H1 (cell line): Measurements from ENCODE around the gene BRINP3. TPM values are rescaled to one million over a fixed set of nuclear protein-coding genes. Genes with fewer than 3 reads are reported as not detected.

Experiments used
- CBX8 ChIP-seq: fragments of 300-800, 300-1000 bp; sonication (generic); IDR thresholded peaks from 2 replicates; pipeline ENCODE4 v1.7.1; 2016; ENCODE audit warnings: low read depth, low read length, borderline replicate concordance
- CHD7 ChIP-seq: fragments of 300-600 bp; sonication (generic); IDR thresholded peaks from 2 replicates; pipeline ENCODE4 v1.7.1; 2012; ENCODE audit warnings: low read length, moderate library complexity, mild to moderate bottlenecking, inconsistent platforms; ENCODE audit not compliant: insufficient replicate concordance
- EP300 ChIP-seq, 2 experiments: IDR thresholded peaks; 1 replicate in 1 of 2; 2 replicates in 1 of 2; pipeline ENCODE4 v1.6.1; 2011 to 2012; ENCODE audit warnings: low read depth in 2 of 2, low read length in 2 of 2, mild to moderate bottlenecking in 2 of 2, borderline replicate concordance in 1 of 2, inconsistent platforms in 1 of 2, moderate library complexity in 1 of 2
- KDM4A ChIP-seq: IDR thresholded peaks from one replicate; pipeline ENCODE4 v1.7.1; 2012; ENCODE audit warnings: low read depth, mild to moderate bottlenecking, moderate library complexity, low read length, inconsistent platforms; ENCODE audit not compliant: severe bottlenecking
- POLR2AphosphoS5 ChIP-seq: IDR thresholded peaks from 2 replicates; pipeline ENCODE4 v1.6.1; 2011; ENCODE audit warnings: low read depth, low read length
- RBBP5 ChIP-seq: IDR thresholded peaks from 2 replicates; pipeline ENCODE4 v1.7.1; 2012; ENCODE audit warnings: low read depth, mild to moderate bottlenecking, inconsistent platforms, low read length, moderate library complexity, borderline replicate concordance
- SIN3A ChIP-seq, 2 experiments: IDR thresholded peaks in 1 of 2; conservative IDR thresholded peaks in 1 of 2; 2 replicates each; pipeline ENCODE4 v1.6.1; 2011 to 2012; ENCODE audit warnings: low read length in 2 of 2, improper control_type of control experiment in 1 of 2, low read depth in 1 of 2, mild to moderate bottlenecking in 1 of 2
- SIRT6 ChIP-seq: IDR thresholded peaks from one replicate; pipeline ENCODE4 v1.7.1; 2012; ENCODE audit warnings: low read length, inconsistent platforms
- SP2 ChIP-seq: IDR thresholded peaks from 2 replicates; pipeline ENCODE4 v1.6.1; 2012; ENCODE audit warnings: mild to moderate bottlenecking, low read length, inconsistent platforms
- USF2 ChIP-seq: IDR thresholded peaks from 2 replicates; pipeline ENCODE4 v1.6.1; 2011; ENCODE audit warnings: low read length, improper control_type of control experiment
- polyA plus RNA-seq, 7 experiments: library from polyadenylated mRNA; depleted of rRNA in 3 of 7; stranded (reverse) in 5 of 7; unstranded in 2 of 7; fragments of >200 nt in 5 of 7; fragments of 200-250 nt in 2 of 7; gene quantifications; 1 replicate in 5 of 7; 2 replicates in 1 of 7; 4 replicates in 1 of 7; pipeline versions ENCODE4 v1.2.1 to v1.2.3, GENCODE V29; 2011 to 2013; ENCODE audit warnings: missing spikeins in 2 of 7, mixed read lengths in 2 of 7
- total RNA-seq: library from RNA; stranded (reverse); fragmentation: NEBNext Ultra II Directional; extraction: Animal tissue kit (Norgen Biotek cat#: 25700); gene quantifications from 2 replicates; pipeline ENCODE4 v1.2.1, GENCODE V29; 2021

BRINP3 gene
- total and polyA plus RNA-seq, 2 of the 8 experiments (the other 6 are each of a cell fraction or from before 2014, with no cell fraction given): not detected

GRCh38 chr1:190344454-190344853 lies 133.2 kb downstream of the BRINP3 start (continued):
- TF ChIP-seq CHD7: no peak
- no peak for TF ChIP-seq CBX8
- TF ChIP-seq KDM4A: no peak
- no peak for TF ChIP-seq SIN3A (conservative IDR thresholded peaks at IDR 0.05 in 1 of 2, IDR thresholded peaks at IDR 0.05 in 1 of 2; ENCODE audit: low read depth in 1 of 2, low read length in 2 of 2)
- no peak for TF ChIP-seq USF2
- no peak for TF ChIP-seq POLR2AphosphoS5
- TF ChIP-seq EP300 (IDR thresholded peaks at IDR 0.05; ENCODE audit: borderline replicate concordance in 1 of 2, low read depth in 2 of 2, low read length in 2 of 2): no peak
- TF ChIP-seq SIRT6: no peak
- no peak for TF ChIP-seq RBBP5
- TF ChIP-seq SP2: no peak
